Fibroblast of skin of right biceps (primary cell): ENCODE data around the gene GFRA1.

Experiments used
- DNase-seq: peaks from one replicate; pipeline ENCODE4 v3.0.0-alpha.2; 2013

Gene GFRA1

GRCh38 chr10:116157485-116157884 lies 115.5 kb downstream of the GFRA1 start:
- DNase-seq = no peak

DNA sequence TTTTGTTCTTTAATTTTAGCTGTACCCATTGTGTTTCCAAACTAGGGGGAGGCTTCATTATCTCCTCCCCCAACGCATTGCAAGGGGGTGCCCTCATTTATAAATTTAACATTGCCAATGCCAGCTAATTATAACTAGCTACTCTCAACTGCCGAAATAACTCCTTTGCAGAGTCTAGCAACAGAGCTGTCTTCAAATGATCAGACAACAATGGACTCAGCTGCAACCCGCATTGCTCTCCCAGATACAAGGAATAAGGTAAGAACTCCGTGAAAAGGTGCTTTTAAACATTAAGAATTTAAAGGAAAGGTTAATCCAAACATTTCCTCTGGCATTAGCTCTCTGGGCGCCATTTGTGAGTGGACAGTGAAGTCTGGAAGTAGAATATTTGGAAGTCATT lies 116.2 kb downstream of the GFRA1 start:
- no peak for DNase-seq

DNA sequence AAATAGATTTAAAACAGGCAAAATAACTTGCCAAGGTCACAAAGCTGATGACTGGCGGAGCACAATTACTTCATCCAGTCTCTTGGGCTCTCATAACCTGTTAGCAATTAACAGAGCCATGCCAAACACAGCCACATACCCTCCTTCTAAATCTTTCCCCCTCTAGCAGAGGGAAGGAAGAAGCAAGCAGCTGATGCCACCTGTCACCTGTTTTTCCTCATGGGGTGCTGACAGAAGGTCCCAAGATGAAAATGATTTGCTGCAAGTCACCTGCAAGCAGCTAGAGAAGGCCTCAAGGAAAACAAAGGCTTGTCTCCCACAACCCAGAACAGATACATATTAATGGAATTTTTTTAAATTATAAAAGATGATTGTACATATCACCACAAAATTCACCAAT lies 117.8 kb downstream of the GFRA1 start:
- DNase-seq = no peak

DNA sequence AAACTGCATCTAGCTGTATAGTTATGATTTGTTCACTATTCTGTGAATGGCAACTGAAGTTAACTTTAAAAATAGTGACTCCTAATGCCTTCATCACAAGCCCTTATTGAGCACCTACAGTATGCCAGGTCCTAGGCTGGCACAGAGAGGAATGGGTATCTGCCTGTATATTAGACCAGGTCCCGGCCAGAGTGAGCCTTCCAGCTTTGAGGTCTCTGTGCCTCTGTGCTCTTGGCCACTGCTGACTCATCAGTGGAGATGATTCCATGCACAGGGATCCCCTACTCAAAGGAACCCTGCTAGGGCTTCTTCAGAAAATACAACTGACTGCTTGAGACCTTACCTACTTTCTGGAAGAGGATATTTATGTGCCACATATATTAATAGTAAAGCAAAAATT lies 118.4 kb downstream of the GFRA1 start:
- no peak for DNase-seq

DNA sequence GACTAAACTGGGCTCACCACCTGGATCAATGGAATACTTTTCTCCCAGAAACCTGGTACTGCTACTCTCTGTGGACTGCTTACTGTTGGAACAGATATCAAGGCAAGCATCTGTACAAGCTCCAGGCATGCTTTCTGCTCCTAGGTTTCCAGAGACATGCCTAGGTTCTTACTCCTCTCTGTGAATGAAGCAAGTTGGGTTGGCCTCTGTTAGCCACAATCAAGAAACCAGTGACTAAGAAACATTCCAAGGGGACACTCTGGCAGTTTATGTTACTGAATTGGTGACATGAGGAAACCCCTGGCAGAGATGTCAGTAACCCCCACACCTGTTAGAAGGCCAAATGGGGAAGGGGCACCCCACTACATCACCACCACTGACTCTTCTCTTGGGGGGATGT lies 121.9 kb downstream of the GFRA1 start:
- DNase-seq = peak; percentile 2

DNA sequence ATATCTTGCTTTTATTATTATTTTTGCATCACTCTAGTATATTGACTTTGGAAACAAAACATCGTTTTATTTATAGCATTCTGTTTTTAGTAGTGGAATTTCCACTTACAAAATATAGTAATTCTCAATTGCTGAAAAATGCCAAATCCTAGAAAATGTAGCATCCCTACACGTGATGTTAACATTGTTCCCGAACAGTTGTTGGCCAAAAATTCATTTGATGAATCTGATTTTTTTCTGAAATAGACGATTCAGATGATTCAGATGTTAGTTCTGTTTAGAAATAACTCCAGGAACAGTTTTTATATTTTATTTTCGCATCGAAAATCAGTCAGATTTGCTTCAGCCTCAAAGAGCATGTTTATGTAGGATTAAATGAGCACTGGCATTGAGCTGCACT lies 122.4 kb downstream of the GFRA1 start:
- no peak for DNase-seq

DNA sequence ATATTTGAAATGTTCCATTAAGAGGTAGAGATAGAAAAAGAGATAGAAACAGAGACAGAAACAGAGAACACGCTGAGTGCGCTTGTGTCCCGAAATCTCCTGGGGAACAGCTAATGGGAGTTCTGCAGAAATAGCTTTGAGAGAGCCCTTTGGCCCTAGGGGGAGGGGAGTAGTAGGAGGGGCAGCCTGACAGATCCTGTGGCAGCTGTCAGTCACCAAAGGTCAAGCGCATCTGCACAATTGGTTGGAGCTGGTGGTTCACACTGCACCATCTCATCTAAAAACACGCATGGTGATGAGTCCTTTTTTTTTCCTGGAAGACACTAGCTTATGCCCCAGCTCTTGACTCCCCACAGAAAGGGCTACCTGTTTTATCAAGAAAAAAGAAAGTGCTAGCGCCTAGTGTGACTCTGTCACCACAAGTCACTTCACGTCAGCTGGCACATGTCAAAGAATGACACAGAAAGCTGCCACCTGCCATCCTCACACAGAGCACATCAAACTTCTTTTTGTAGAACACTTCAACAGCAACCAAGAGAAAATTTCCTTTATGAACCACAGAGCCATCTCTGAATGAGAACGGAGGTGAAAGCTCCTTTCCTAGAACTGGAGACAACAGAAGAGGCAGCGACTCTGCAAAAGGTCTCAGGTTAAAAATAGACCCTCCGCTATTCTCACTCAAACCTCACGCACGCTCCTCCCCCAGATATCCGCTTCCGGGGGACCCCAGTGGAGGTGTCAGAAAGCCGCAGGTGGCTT lies 125.7 kb downstream of the GFRA1 start:
- no peak for DNase-seq

DNA sequence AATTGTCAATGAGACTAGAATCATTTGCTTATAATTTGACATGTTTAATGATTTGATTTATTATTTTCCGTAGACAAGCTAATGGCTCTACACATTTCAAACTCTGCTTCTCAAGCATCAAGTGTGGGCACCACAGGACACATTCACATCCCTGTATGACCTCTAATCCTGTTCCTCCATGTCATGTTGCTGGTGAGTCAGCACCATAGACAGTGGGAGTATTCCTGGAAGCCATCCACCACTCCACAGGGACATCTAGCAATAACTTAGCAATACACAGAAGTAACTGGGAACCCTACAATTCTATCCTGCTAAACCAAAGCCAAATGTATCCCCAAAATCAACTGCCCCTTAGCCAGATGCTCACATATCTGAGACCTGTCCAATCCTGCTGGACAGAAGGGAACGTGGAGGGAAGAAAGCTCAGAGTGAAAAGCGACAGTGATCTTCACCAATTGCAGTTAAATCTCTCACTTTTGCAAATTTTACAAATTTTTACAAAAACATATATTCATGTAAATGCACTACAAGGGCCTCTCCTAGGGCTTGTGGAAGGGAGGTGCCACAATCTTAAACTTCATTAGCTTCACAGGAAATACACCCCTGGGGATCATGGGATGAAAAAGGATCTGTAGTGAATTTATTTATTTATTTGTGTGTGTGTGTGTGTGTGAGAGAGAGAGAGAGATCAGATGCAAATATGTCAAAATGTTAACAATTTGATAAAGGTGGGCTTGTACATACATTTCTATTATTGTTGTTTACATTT lies 126.5 kb downstream of the GFRA1 start:
- DNase-seq = peak; percentile 48

DNA sequence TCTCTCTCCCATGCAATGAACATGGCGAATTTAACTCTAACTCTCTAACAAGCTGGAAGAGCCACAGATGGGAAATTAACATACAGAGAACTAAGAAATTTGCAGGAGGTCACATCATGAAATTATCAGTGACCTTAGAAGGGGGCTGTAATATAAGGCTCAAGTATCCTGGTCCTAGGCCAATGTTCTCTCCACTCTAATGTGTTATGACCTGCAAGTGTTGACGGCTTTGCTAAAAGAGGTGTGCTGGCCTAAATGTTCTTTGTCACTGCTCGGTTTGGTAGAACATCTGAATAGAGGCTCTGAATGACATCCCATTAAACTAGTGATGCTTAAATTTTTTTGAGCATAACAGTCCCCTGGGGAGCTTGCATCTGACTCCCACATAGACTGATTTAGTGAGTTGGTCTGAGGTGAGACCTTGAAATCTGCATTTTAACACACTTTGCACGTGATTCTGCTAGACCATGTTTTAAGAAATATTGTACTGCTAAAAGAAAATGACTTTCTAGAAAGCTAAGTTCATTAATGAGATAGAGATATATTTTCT lies 129.3 kb downstream of the GFRA1 start:
- no peak for DNase-seq

DNA sequence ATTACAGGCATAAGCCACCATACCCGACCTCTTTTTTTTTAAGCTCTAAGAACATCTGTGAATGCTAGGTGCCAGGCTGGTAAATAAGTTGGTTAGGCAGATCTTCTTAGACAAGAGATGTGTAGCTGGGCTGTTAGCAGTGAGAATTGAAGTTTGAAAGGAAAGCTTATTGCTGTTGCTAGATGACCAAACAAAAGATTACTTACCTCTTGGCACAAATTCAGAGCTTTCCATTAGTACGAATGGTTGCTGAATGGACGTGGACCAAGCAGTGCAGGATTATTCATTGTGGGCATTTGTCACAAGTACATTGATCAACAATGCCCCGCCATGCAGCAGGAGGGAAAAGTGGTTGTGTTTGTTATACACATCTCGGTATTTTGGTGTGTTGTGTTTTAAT lies 131.2 kb downstream of the GFRA1 start:
- no peak for DNase-seq

DNA sequence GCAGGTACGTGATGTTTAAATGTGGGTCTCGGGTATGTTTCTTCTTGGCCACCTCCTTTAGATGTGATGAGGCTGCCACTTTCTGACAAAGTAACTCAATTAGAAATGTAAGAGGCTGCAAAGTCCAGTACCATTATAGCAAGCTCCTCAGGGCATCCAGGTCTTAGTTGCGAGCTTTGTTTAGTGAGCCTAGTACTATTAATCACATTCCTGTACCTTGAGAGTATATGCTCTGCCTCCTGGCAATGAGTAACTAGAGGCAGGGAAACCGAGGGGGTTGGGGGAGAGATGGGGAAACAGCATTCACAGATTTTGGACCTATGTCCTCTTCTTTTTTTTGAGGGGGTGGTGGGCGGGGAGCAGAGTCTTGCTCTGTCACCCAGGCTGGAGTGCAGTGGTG lies 131.8 kb downstream of the GFRA1 start:
- DNase-seq = no peak

- no peak for DNase-seq
Measured at GRCh38 chr10:116139886-116140285, 133.1 kb downstream of the GFRA1 start.

DNA sequence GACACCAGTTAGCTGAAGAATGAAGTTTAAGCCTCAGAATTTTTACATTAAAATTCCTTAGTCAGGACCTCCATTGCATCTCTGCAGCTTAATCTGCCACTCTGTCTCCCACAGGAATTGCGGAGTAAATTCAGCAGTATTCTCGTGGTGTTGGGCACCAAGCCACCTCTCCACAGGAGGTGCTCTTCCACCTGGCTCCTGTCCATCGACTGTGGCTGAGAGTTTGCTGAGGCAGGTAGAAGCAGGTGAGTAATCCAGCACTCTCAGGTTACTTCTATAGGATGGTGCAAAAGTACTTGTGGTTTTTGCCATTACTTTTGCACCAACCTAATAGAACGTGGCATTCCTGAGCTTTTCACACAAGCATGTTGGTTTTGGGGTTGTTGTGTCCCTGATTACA lies 134.1 kb downstream of the GFRA1 start:
- no peak for DNase-seq

- DNase-seq = no peak
Measured at GRCh38 chr10:116136261-116136660, 136.7 kb downstream of the GFRA1 start.

GRCh38 chr10:116134322-116134721 lies 138.7 kb downstream of the GFRA1 start:
- DNase-seq = no peak

GRCh38 chr10:116133634-116134033 lies 139.4 kb downstream of the GFRA1 start:
- DNase-seq = no peak

- DNase-seq = peak; percentile 6
Measured at GRCh38 chr10:116132780-116133399, 140.1 kb downstream of the GFRA1 start.

GRCh38 chr10:116130006-116130405 lies 143.0 kb downstream of the GFRA1 start:
- DNase-seq = no peak

GRCh38 chr10:116126954-116127695 lies 145.9 kb downstream of the GFRA1 start:
- no peak for DNase-seq

GRCh38 chr10:116126239-116126638 lies 146.8 kb downstream of the GFRA1 start:
- no peak for DNase-seq

GRCh38 chr10:116125180-116125579 lies 147.8 kb downstream of the GFRA1 start:
- no peak for DNase-seq

- no peak for DNase-seq
Measured at GRCh38 chr10:116124777-116125176, 148.2 kb downstream of the GFRA1 start.

DNA sequence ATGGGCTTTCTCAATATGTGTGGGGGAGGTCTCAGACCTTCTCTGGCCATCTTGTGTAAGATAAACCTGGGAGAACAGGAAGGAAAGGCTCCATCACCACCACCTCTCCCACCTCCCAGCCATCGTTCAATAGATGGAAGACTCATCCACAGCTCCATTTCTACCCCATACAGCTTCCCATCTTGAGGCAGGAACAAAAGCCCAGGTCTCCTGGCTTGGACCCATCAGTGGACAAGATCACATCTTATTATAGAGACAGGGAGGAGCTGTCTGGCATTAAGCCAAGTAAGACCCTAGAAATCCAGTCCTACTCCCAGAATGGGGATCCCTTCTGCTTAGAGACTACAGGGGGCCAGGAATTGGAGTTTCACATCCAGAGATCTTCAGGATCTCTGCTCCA lies 150.3 kb downstream of the GFRA1 start:
- DNase-seq = no peak
